Measurements from ENCODE around the gene DZIP1L.

DNA sequence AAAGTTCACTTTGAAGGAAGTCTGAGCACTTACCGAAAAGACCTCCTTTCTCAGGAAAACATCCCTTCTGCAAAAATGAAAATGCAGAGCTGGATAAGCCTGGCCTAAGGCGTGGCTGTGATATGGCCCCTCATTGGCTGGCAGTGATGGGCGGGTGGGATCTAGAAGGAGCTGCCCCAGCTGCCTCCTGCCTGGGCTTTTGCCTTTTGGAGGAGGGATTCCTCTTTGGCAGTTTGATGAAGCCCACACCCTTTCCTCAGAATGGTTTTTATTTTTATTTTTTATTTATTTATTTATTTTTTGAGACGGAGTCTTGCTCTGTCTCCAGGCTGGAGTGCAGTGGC is 4.0 kb upstream of the DZIP1L start:
- TF ChIP-seq POLR2A (IDR thresholded peaks at IDR 0.05; ENCODE audit: low read depth, low read length) (no peak), POLR2AphosphoS5 (IDR thresholded peaks at IDR 0.05; ENCODE audit: low read depth, low read length) (no peak)

Data from GM12892 (cell line).